ENCODE data around the gene SLC22A3. TPM values are rescaled to one million over a fixed set of nuclear protein-coding genes. Genes with fewer than 3 reads are reported as not detected.
A peak's percentile ranks its signal among the peaks of the same experiment; 100 is the strongest.

Gene SLC22A3
- total and polyA plus RNA-seq, 2 of the 13 experiments (the other 11 are each of a cell fraction or from before 2014, with no cell fraction given), result 12.0 to 31.5 TPM

DNA sequence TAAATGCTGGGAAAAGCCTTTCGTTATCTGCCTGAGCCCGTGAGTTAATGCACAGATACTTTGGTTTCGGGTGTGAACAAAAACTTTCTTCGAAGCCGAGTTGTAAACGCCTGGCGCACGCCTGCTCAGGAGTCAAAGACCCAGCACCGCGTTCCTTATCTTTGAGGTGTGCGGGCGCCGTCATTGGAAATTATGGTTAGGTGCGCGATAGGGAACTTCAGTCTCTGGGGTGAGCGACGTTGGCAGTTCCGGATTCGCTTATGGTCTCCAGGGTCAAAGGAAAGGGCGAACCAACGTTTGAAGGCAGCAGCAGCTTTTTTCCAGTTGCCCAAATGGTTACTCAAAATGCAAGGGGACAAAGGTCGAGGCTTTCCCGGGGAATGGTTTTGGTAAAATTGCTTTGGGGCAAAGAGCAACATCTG lies 853 bp downstream of the SLC22A3 start (continued):
- TF ChIP-seq, protein P1, sequence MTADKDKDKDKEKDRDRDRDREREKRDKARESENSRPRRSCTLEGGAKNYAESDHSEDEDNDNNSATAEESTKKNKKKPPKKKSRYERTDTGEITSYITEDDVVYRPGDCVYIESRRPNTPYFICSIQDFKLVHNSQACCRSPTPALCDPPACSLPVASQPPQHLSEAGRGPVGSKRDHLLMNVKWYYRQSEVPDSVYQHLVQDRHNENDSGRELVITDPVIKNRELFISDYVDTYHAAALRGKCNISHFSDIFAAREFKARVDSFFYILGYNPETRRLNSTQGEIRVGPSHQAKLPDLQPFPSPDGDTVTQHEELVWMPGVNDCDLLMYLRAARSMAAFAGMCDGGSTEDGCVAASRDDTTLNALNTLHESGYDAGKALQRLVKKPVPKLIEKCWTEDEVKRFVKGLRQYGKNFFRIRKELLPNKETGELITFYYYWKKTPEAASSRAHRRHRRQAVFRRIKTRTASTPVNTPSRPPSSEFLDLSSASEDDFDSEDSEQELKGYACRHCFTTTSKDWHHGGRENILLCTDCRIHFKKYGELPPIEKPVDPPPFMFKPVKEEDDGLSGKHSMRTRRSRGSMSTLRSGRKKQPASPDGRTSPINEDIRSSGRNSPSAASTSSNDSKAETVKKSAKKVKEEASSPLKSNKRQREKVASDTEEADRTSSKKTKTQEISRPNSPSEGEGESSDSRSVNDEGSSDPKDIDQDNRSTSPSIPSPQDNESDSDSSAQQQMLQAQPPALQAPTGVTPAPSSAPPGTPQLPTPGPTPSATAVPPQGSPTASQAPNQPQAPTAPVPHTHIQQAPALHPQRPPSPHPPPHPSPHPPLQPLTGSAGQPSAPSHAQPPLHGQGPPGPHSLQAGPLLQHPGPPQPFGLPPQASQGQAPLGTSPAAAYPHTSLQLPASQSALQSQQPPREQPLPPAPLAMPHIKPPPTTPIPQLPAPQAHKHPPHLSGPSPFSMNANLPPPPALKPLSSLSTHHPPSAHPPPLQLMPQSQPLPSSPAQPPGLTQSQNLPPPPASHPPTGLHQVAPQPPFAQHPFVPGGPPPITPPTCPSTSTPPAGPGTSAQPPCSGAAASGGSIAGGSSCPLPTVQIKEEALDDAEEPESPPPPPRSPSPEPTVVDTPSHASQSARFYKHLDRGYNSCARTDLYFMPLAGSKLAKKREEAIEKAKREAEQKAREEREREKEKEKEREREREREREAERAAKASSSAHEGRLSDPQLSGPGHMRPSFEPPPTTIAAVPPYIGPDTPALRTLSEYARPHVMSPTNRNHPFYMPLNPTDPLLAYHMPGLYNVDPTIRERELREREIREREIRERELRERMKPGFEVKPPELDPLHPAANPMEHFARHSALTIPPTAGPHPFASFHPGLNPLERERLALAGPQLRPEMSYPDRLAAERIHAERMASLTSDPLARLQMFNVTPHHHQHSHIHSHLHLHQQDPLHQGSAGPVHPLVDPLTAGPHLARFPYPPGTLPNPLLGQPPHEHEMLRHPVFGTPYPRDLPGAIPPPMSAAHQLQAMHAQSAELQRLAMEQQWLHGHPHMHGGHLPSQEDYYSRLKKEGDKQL (CRISPR knock-in tag; IDR thresholded peaks at IDR 0.05; ENCODE audit: low read depth), result no peak
- TF ChIP-seq SOX6 (IDR thresholded peaks at IDR 0.05) (no peak), SOX6 (CRISPR knock-in tag; IDR thresholded peaks at IDR 0.05) (peak; percentile 70), SNAPC2 (CRISPR knock-in tag; IDR thresholded peaks at IDR 0.05) (no peak), ZNF549 (CRISPR knock-in tag; IDR thresholded peaks at IDR 0.05) (0 out of 2 replicates have a peak, but pooled peaks have one; percentile 17), SIN3A (IDR thresholded peaks at IDR 0.05; ENCODE audit: borderline replicate concordance, low read depth, low read length) (peak; percentile 58; the same call in 1 of the 2 replicates), MAF1 (CRISPR knock-in tag; IDR thresholded peaks at IDR 0.05; ENCODE audit: borderline replicate concordance) (no peak), ZNF792 (CRISPR knock-in tag; IDR thresholded peaks at IDR 0.05) (peak; percentile 53; the same call in 1 of the 2 replicates), HMGA1 (CRISPR knock-in tag; conservative IDR thresholded peaks at IDR 0.05) (no peak), REPIN1 (CRISPR knock-in tag; IDR thresholded peaks at IDR 0.05; ENCODE audit: borderline replicate concordance, low read depth) (peak; percentile 82; the same call in 1 of the 2 replicates), ZNF292 (CRISPR knock-in tag; IDR thresholded peaks at IDR 0.05; ENCODE audit: borderline replicate concordance, low read depth) (peak; percentile 76; the same call in 1 of the 2 replicates), ZNF788 (CRISPR knock-in tag; IDR thresholded peaks at IDR 0.05; ENCODE audit: borderline replicate concordance) (peak; percentile 32; the same call in 1 of the 2 replicates), ZNF607 (CRISPR knock-in tag; IDR thresholded peaks at IDR 0.05; ENCODE audit: borderline replicate concordance) (no peak; the same call in 1 of the 2 replicates), ZNF20 (CRISPR knock-in tag; IDR thresholded peaks at IDR 0.05) (0 out of 2 replicates have a peak, but pooled peaks have one; percentile 10), REL (CRISPR knock-in tag; conservative IDR thresholded peaks at IDR 0.05) (no peak), ZNF263 (CRISPR knock-in tag; IDR thresholded peaks at IDR 0.05) (no peak), ARID2 (CRISPR knock-in tag; IDR thresholded peaks at IDR 0.05; ENCODE audit: borderline replicate concordance) (peak; percentile 20), PTBP1 (IDR thresholded peaks at IDR 0.05; ENCODE audit: low read depth, low read length, poor library complexity, severe bottlenecking) (no peak), ZSCAN12 (CRISPR knock-in tag; IDR thresholded peaks at IDR 0.05) (no peak), RFXANK (CRISPR knock-in tag; IDR thresholded peaks at IDR 0.05) (no peak), ATF7 (IDR thresholded peaks at IDR 0.05) (no peak), ATF7 (CRISPR knock-in tag; IDR thresholded peaks at IDR 0.05) (no peak), TP53 (CRISPR knock-in tag; conservative IDR thresholded peaks at IDR 0.05) (no peak), GABPB1 (CRISPR knock-in tag; IDR thresholded peaks at IDR 0.05) (no peak; the same call in 1 of the 2 replicates)
- TF ChIP-seq, protein P2, sequence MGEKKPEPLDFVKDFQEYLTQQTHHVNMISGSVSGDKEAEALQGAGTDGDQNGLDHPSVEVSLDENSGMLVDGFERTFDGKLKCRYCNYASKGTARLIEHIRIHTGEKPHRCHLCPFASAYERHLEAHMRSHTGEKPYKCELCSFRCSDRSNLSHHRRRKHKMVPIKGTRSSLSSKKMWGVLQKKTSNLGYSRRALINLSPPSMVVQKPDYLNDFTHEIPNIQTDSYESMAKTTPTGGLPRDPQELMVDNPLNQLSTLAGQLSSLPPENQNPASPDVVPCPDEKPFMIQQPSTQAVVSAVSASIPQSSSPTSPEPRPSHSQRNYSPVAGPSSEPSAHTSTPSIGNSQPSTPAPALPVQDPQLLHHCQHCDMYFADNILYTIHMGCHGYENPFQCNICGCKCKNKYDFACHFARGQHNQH (CRISPR knock-in tag; IDR thresholded peaks at IDR 0.05), result 0 out of 2 replicates have a peak, but pooled peaks have one; percentile 65
- TF ChIP-seq, protein P3, sequence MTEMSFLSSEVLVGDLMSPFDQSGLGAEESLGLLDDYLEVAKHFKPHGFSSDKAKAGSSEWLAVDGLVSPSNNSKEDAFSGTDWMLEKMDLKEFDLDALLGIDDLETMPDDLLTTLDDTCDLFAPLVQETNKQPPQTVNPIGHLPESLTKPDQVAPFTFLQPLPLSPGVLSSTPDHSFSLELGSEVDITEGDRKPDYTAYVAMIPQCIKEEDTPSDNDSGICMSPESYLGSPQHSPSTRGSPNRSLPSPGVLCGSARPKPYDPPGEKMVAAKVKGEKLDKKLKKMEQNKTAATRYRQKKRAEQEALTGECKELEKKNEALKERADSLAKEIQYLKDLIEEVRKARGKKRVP (CRISPR knock-in tag; IDR thresholded peaks at IDR 0.05), result peak in 1 of 2 experiments; percentile 8; a peak in 1 of 4 replicates

Data from HepG2 (cell line).